ENCODE results near the gene ARHGAP22.

DNA sequence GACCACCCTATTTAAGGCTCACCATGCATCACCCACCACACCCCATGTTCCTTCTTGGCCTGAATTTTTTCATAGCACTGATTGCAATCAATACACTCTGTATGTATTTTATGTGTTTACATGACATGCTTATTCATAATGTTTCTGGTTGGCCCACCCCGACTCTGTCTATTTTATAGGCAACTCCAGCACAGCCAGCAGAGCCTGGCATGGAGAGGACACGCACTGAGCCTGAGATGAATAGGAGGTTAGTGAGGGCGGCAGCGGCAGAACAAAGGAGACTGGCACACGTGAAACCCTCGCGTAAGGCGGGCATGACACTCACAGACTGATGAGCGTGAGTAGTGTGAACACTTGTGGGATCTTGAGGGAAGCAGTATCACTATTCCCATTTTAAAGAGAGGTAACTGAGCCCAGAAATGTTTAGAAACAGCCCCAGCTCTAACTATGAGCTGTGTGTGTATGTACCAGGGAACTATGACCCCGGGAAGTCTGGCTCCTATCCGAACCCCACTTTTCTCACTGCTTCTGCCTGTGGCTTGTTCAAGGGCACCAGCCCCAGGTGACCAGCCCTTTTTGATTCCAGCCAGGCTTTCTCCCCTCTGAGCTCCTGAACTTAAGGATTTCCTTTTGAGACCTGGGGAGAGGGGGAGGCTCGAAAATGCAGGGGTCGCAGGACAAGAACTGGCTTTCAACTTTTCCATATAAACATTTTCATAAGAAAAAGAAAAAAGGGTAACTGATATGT is 113.3 kb downstream of the ARHGAP22 start:
- TF ChIP-seq, protein P1, sequence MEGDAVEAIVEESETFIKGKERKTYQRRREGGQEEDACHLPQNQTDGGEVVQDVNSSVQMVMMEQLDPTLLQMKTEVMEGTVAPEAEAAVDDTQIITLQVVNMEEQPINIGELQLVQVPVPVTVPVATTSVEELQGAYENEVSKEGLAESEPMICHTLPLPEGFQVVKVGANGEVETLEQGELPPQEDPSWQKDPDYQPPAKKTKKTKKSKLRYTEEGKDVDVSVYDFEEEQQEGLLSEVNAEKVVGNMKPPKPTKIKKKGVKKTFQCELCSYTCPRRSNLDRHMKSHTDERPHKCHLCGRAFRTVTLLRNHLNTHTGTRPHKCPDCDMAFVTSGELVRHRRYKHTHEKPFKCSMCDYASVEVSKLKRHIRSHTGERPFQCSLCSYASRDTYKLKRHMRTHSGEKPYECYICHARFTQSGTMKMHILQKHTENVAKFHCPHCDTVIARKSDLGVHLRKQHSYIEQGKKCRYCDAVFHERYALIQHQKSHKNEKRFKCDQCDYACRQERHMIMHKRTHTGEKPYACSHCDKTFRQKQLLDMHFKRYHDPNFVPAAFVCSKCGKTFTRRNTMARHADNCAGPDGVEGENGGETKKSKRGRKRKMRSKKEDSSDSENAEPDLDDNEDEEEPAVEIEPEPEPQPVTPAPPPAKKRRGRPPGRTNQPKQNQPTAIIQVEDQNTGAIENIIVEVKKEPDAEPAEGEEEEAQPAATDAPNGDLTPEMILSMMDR (IDR thresholded peaks at IDR 0.05; ENCODE audit: low read length) = no peak
- no peak for TF ChIP-seq EZH2 (optimal IDR thresholded peaks at IDR 0.05; ENCODE audit: low read depth, low read length)

Data from MM.1S (cell line).